ENCODE data around the gene DNM3. TPM values are rescaled to one million over a fixed set of nuclear protein-coding genes. Genes with fewer than 3 reads are reported as not detected.

The DNM3 gene
- total RNA-seq, 4 donors from 2014 or later, result 2.7 to 3.3 TPM; not detected in 2

- 66 to 76% methylated on average over 2 of the region's 2 CpGs for WGBS, 2 donors (ENCODE audit: low coverage in 1 of 2)
Observed at GRCh38 chr1:171994293-171994692, 153.0 kb downstream of the DNM3 start.

GRCh38 chr1:171995573-171995972 lies 154.3 kb downstream of the DNM3 start:
- Histone ChIP-seq H3K27ac (no peak overlapping the region), H3K27me3 (no peaks in the 10 kb centered on the region), H3K4me3 (no peak overlapping the region), H3K9me3 (no peaks in the 10 kb centered on the region), H3K4me1 (no peaks in the 10 kb centered on the region), H3K36me3 (no peaks in the 10 kb centered on the region)
- in situ Hi-C loops (cut with MboI; ENCODE audit: low pct_ligation_motif_present in 1 of 4, low pct_unique_long_range_greater_than_20kb in 1 of 4, low sequenced_read_pairs in 3 of 4) (loop anchor here in 2 of 4 donors (25.0 kb wide), 1 partner anchor 358 kb away; no protein-coding TSS in a partner anchor), intact Hi-C loops (cut with DNase I; ENCODE audit: low total_unique reads) (no loop called here)
- DNase-seq, result no peak
- 86 to 88% methylated on average over 3 of the region's 3 CpGs for WGBS, 2 donors (ENCODE audit: low coverage in 1 of 2)
- no peak for TF ChIP-seq POLR2AphosphoS5 (IDR thresholded peaks at IDR 0.05)
- TF ChIP-seq CTCF (IDR thresholded peaks at IDR 0.05), result no peak
- TF ChIP-seq EP300 (IDR thresholded peaks at IDR 0.05; ENCODE audit: low read depth), result no peak
- no peak for TF ChIP-seq POLR2A (IDR thresholded peaks at IDR 0.05)

More at GRCh38 chr1:171994293-171994692, 153.0 kb downstream of the DNM3 start:
- no peak for DNase-seq
- Histone ChIP-seq H3K36me3 (no peaks in the 10 kb centered on the region), H3K4me3 (no peak overlapping the region), H3K27me3 (no peaks in the 10 kb centered on the region), H3K9me3 (no peaks in the 10 kb centered on the region), H3K27ac (no peak overlapping the region), H3K4me1 (no peaks in the 10 kb centered on the region)
- in situ Hi-C loops (cut with MboI; ENCODE audit: low pct_ligation_motif_present in 1 of 4, low pct_unique_long_range_greater_than_20kb in 1 of 4, low sequenced_read_pairs in 3 of 4) (loop anchor here in 2 of 4 donors (25.0 kb wide), 1 partner anchor 357 kb away; no protein-coding TSS in a partner anchor), intact Hi-C loops (cut with DNase I; ENCODE audit: low total_unique reads) (no loop called here)
- no peak for TF ChIP-seq POLR2A (IDR thresholded peaks at IDR 0.05)
- no peak for TF ChIP-seq EP300 (IDR thresholded peaks at IDR 0.05; ENCODE audit: low read depth)
- TF ChIP-seq POLR2AphosphoS5 (IDR thresholded peaks at IDR 0.05), result no peak
- TF ChIP-seq CTCF (IDR thresholded peaks at IDR 0.05), result no peak

- no peaks in the 10 kb centered on the region for H3K9me3 ChIP-seq
- H3K36me3 ChIP-seq, result no peaks in the 10 kb centered on the region
- H3K27me3 ChIP-seq, result no peaks in the 10 kb centered on the region
- intact Hi-C loops (cut with DNase I; ENCODE audit: low total_unique reads) (no loop called here), in situ Hi-C loops (cut with MboI; ENCODE audit: low pct_ligation_motif_present in 1 of 4, low pct_unique_long_range_greater_than_20kb in 1 of 4, low sequenced_read_pairs in 3 of 4) (loop anchor here in 2 of 4 donors (25.0 kb wide), 1 partner anchor 361 kb away; no protein-coding TSS in a partner anchor)
- 90% methylated on average over 1 of the region's 1 CpG; no CpG with 5 or more reads in 1 of the 2 donors for WGBS, 2 donors (ENCODE audit: low coverage in 1 of 2)
- no peak overlapping the region for H3K4me3 ChIP-seq
- TF ChIP-seq POLR2A (IDR thresholded peaks at IDR 0.05), result no peak
- TF ChIP-seq POLR2AphosphoS5 (IDR thresholded peaks at IDR 0.05), result no peak
- TF ChIP-seq CTCF (IDR thresholded peaks at IDR 0.05), result no peak
- TF ChIP-seq EP300 (IDR thresholded peaks at IDR 0.05; ENCODE audit: low read depth), result no peak
- no peaks in the 10 kb centered on the region for H3K4me1 ChIP-seq
- no peak for DNase-seq
- no peak overlapping the region for H3K27ac ChIP-seq
Observed at GRCh38 chr1:171997936-171998335, 156.6 kb downstream of the DNM3 start.

- intact Hi-C loops (cut with DNase I; ENCODE audit: low total_unique reads), result no loop called here
- no peaks in the 10 kb centered on the region for H3K4me1 ChIP-seq
- no peak overlapping the region for H3K4me3 ChIP-seq
- no peak overlapping the region for H3K27ac ChIP-seq
- in situ Hi-C loops (cut with MboI; ENCODE audit: low pct_ligation_motif_present in 1 of 4, low pct_unique_long_range_greater_than_20kb in 1 of 4, low sequenced_read_pairs in 3 of 4), result loop anchor here in 2 of 4 donors (25.0 kb wide), 1 partner anchor 361 kb away; no protein-coding TSS in a partner anchor
- no peaks in the 10 kb centered on the region for H3K36me3 ChIP-seq
- no peak for DNase-seq
- TF ChIP-seq POLR2AphosphoS5 (IDR thresholded peaks at IDR 0.05) (no peak), EP300 (IDR thresholded peaks at IDR 0.05; ENCODE audit: low read depth) (no peak), POLR2A (IDR thresholded peaks at IDR 0.05) (no peak), CTCF (IDR thresholded peaks at IDR 0.05) (no peak)
- WGBS, 2 donors (ENCODE audit: low coverage in 1 of 2), result 83 to 91% methylated on average over 2 of the region's 2 CpGs
- H3K9me3 ChIP-seq, result no peaks in the 10 kb centered on the region
- H3K27me3 ChIP-seq, result no peaks in the 10 kb centered on the region
Observed at GRCh38 chr1:171998711-171999110, 157.4 kb downstream of the DNM3 start.
